NCI-H82 treated with DMSO at 0.1 percent for 48 hours (cell line): ENCODE data around the gene SEC31A.
A peak's percentile ranks its signal among the peaks of the same experiment; 100 is the strongest.
"Not testable (repeated sequence)": the region's sequence is repeated elsewhere in the genome, so short reads cannot be mapped to it uniquely, and the experiment has no call there.

Experiments used
- DNase-seq: peaks from one replicate; lab custom pipeline; 2025; ENCODE audit not compliant: unreplicated experiment; lab: John Stamatoyannopoulos, UW

Gene SEC31A

GRCh38 chr4:82839624-82840023 lies 51.3 kb downstream of the SEC31A start:
- no peak for DNase-seq

- no peak for DNase-seq
These were observed 57.1 kb downstream of the SEC31A start for GRCh38 chr4:82833696-82834313.

- DNase-seq, result not testable (repeated sequence)
These were observed 57.9 kb downstream of the SEC31A start for GRCh38 chr4:82833060-82833459.

- DNase-seq, result no peak
These were observed 65.5 kb downstream of the SEC31A start for GRCh38 chr4:82825425-82825824.

- no peak for DNase-seq
These were observed 67.9 kb downstream of the SEC31A start for GRCh38 chr4:82823062-82823461.

GRCh38 chr4:82820689-82821088 lies 70.3 kb downstream of the SEC31A start:
- no peak for DNase-seq

- DNase-seq, result no peak
These were observed 72.0 kb downstream of the SEC31A start for GRCh38 chr4:82818664-82819662.

- DNase-seq, result not testable (repeated sequence)
These were observed 74.1 kb downstream of the SEC31A start for GRCh38 chr4:82816874-82817273.

GRCh38 chr4:82814034-82814433 lies 76.9 kb downstream of the SEC31A start:
- DNase-seq, result no peak

GRCh38 chr4:82811838-82812341 lies 79.1 kb downstream of the SEC31A start:
- no peak for DNase-seq

GRCh38 chr4:82811392-82811791 lies 79.6 kb downstream of the SEC31A start:
- DNase-seq, result no peak

GRCh38 chr4:82810176-82810575 lies 80.8 kb downstream of the SEC31A start:
- DNase-seq, result no peak

- DNase-seq, result no peak
These were observed 81.3 kb downstream of the SEC31A start for GRCh38 chr4:82809619-82810018.

- no peak for DNase-seq
These were observed 87.2 kb downstream of the SEC31A start for GRCh38 chr4:82803746-82804145.

GRCh38 chr4:82802911-82803310 lies 88.0 kb downstream of the SEC31A start:
- DNase-seq, result no peak

- no peak for DNase-seq
These were observed 88.9 kb downstream of the SEC31A start for GRCh38 chr4:82801910-82802521.

- DNase-seq, result no peak
These were observed 91.7 kb downstream of the SEC31A start for GRCh38 chr4:82799006-82799881.

GRCh38 chr4:82798168-82799005 lies 92.6 kb downstream of the SEC31A start, which contains the start of gene SCD5:
SCD5 (minus strand) TSS chr4:82798796; CDS start chr4:82798537, 259 bp downstream.
- peak; percentile 19 for DNase-seq

GRCh38 chr4:82797405-82798111 lies 93.4 kb downstream of the SEC31A start:
- no peak for DNase-seq
